ENCODE data around the gene KCND1.
A peak's percentile ranks its signal among the peaks of the same experiment; 100 is the strongest.
"Not testable (repeated sequence)": the region's sequence is repeated elsewhere in the genome, so short reads cannot be mapped to it uniquely, and the experiment has no call there.

Gene KCND1

DNA sequence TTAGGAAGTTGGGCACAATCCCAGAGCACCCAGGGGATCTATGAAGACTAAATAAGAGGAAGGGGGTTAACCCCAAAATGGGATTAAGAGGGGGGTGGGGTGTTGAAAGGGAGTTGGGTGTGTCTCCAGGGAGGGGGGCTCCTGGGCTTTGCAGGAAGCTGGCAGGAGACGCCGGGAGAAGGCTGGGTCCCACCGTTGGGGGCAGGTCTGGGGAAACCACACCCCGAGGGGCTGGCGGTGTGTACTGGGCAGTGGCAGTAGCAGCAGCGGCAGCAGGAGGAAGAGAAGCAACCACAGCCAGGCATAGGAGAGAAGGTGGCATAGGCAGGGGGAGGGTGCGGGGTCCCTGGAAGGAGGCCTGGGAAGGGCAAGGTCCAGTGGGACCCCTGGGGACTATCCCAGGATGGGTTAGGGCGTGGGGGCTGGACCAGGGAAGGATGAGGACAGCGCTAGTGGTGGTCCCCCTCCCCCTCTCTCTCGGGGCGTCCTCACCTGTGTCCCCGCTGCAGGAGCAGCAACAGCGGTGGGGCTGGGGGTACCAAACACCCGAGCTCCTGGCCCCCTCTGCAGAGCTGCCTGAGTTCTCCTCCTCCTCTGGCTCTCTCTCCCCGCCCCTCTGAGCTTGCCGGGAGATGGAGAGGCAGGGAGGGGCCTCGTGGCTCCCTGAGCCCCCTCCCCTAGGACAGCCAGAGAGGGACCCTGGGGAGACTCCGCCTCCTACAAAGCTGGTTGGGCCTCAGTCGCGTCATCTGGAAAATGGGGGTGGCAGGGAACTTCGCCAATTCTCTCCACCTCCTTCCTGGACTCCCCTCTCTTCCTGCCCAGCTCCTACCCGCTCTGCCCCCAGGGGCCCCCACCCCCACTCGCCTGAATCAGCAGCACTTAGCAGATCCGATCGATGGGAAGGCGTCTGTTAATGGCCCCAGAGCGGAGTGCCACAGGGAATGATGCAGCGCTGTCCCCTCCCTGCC is at the start of gene KCND1:
Gene KCND1 (minus strand): TSS at position 596 of the 971 bp plus-strand sequence. CDS start 1,573 bp downstream, outside the sequence.
- no peak for DNase-seq (ENCODE audit: low read depth in 2 of 2)

DNA sequence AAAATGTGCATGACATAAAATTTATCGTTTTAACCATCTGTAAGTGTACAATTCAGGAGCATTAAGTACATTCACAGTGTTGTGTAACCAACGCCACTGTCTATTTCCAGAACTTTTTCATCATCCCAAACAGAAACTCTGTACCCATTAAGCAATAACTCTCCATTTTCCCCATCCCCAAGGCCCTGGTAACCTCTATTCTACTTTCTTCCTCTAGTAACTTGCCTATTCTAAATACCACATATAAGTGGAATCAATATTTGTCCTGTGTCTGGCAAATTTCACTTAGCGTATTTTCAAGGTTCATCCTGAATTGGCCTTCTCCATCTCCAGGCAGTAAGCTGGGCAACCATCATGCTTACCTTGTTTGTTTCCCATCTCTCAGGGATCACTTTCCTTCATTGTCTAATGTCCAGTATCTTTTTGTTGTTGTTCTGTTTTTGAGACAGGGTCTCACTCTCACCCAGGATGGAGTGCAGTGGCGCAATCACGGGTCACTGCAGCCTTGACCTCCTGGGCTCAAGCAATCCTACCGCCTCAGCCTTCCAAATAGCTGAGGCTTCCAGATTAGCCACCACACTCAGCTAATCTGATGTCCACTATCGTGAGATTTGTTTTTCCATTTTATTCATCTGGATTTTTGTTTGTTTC is 48.1 kb upstream of the KCND1 start:
- no peak for DNase-seq (ENCODE audit: low read depth in 2 of 2)

DNA sequence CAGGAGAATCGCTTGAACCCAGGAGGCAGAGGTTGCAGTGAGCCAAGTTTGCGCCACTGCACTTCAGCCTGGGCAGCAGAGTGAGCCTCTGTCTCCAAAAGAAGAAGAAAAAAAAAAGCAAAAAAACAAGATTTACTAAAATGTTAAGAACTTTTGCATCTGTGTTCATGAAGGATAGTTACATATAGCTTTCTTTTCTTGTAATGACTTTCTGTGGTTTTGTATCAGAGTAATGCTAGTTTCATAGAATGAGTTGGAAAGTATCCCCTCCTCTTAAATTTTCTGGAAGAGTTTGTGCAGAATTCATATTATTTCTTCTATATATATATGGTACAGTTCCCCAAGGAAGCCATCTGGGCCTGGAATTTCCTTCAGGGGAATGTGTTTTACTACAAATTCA is 47.4 kb upstream of the KCND1 start:
- DNase-seq (ENCODE audit: low read depth in 2 of 2) = no peak

DNA sequence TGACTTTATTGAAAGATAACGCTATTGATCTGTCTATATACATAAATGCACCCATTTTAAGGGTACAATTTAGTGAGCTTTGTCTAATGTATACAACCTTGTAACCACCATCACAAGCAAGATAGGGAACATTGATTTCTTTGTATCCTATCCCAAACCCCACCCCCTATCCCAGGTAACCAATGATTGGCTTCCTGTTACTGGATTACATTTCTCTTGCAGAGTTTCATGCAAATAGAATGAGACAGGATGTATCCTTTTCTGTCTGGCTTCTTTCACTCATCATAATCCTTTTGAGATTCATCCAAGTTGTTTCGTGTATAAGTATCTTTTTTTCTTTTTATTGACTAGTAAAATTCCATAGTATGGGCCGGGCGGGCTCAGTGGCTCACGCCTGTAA is 32.1 kb upstream of the KCND1 start:
- no peak for DNase-seq (ENCODE audit: low read depth in 2 of 2)

DNA sequence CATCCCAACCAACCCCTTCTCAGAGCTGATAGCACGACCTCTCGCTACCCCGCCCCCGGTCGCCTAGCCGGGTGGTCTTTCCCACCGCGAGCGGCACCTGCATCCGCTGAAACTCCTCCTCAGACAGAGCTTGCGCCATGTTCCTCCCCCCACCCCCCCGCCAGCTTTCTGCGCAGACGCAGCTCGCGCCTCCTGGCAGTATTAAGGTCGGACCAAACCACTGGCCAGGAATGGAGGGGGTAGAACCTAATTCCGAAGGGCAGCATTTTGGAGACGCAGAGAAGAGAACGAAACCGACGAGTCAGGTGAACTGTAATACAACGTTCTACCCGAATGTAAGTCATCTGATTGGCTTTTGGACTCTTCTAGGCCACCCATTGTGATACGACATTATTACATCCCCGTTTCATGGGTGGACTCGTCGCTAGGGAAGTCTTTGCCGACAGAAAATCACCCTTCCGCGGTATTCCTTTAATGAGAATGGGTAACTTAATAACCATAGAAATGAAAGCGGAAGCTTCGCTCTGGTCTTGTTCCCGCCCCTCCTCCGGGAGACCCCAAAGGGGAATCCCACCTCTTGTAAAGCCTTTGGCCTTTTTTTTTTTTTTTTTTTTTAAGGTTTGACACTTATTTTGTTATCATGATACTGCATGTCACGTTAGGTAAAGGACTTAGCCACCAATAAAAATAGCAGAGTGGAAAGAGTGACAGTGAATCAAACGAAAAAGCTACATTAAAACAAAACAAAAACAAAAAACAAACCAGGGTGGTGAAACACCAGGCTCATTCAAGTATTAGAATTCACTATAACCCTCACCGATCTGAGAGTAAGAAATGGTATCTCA is 30.7 kb upstream of the KCND1 start, which contains the start of gene GRIPAP1:
Gene GRIPAP1 (minus strand): TSS at position 174 of the 845 bp plus-strand sequence. CDS start 35 bp downstream, at position 139.
- peak; percentile 58 to 62 for DNase-seq (ENCODE audit: low read depth in 2 of 2)

DNA sequence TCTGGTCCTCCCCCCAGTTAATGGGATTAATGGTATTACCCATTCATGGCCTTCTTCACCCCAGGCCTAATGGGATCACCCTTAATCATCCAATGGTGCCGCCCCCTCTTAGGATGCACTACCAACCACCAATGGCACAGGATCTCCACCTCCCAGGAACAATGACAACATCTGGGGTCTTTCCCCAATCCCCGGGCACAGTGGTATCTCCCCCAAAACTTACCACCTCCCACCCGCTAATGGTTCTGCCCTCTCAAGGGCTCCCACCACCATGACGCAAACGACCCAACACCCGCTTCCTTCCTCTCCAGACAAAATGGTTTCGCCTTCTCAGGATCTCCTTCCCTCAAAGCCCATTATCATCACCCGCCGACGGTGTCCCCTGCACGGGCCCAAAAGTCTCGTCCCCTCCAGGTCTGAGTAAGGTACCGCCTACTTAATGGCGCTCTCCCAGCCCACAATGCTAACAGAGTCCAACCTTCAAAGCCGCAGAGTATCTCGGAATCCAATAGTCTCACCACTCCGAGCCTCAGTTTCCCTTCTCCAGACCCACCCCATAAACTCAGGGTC is 30.0 kb upstream of the KCND1 start:
- DNase-seq (ENCODE audit: low read depth in 2 of 2) = peak; percentile 15 to 19

DNA sequence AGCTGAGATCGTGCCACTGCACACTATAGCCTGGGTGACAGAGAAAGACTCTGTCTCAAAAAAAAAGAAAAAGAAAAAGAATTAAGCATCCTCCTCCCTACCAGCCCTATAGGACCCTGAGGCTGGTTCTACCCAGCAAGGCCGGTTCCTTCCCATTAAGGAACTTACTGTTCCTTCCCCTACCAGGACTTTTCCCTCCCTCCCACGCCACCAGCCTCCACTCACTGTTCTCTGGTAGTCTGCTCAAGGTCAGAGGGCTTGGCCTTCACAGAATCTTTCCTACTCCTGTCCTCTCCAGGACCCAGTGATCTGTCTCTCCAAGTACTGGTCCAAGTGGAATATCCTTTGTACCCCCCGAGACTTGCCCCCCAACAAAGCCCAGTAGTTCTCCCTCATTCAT is 29.0 kb upstream of the KCND1 start:
- no peak for DNase-seq (ENCODE audit: low read depth in 2 of 2)

DNA sequence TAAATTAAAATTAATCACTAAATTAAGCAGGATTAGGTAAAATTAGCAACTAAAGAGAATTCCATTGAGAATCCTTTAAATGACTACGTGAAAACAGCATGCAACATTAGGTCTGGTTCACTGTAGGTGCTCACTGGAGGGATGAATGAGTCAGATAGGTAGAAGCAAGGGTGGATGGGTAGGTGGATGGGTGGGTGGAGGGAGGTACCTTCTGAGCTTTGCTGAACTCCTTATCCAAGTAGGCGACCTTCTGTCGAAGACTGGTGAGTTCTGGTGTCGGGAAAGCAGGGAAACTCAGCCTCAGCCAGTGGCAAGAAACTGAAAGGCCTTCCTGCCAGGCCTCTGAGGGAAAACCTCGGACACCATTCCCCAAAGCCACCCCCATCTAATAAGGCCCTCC is 27.4 kb upstream of the KCND1 start:
- DNase-seq (ENCODE audit: low read depth in 2 of 2) = no peak

DNA sequence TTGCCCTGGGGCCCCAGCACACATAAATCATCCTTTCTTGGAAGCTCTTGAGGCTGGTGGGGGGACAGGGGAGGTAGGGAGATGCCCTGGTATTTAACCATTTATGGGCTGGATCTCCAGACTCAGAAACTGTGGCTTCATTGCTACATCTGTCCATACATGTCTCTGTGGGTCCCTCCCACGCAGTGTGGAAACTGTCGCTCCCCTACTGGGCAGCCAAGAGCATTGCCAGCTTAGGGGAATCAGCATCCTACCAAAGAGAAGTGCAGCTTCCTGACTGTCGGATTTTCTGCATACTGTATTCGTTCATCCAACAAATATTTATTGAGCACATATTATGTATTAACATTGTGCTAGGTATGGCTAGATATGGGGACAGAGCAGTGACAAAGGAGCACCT is 26.7 kb upstream of the KCND1 start:
- no peak for DNase-seq (ENCODE audit: low read depth in 2 of 2)

DNA sequence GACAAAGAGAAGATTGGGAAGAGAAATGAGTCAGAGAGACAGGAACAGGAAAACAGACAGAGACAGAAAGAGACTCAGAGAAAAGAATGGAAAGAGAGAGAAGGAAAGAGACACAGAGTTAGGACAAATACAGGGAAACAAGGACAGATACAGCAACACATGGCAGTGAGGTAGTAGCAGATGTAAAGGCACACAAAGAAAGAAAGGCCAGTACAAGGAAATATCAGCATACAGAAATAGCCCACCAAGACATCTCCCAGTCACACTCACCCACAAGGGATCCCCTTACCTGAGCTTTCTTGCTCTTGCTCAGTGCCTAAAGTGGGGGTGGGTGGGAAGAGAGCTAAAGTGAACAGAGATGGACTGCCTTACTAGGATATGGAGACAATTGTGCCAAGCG is 26.2 kb upstream of the KCND1 start:
- no peak for DNase-seq (ENCODE audit: low read depth in 2 of 2)

DNA sequence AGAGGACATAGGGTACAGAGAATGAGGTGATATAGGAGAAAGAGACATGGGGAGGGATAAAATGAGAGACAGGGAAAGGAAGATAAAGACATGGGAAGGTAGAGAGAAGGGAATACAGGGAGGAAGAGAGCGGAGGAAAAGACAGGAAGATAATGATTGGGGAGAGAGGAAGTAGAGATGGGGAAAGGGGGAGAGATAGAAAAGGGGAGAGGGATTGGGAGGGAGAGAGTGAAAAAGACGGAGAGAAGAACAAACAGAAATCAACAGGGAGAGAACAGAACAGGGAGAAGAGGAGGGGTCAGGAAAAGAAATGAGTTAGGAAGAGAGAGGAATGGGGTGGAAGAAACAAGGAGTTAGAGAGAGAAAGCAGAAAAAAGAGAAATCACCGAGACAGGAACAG is 25.8 kb upstream of the KCND1 start:
- DNase-seq (ENCODE audit: low read depth in 2 of 2) = no peak

DNA sequence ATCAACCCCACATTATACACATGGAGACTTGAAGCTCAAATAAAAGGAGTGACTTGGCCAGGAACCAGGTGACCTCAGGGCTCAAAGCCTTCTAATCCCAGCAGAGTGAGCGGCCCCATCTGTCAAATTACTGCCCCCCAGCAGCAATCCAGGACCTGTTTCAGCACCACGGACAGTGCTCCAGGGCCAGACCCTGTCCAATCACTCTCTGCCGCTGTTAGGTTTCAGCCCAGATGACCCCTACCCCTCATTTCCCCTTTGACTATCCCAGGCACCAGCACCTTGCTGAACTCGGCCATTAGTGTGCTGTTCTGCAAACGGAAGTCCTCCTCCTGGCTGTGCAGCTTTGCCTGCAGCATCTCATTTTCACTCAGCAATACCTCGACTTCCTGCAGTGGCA is 25.3 kb upstream of the KCND1 start:
- DNase-seq (ENCODE audit: low read depth in 2 of 2) = no peak

DNA sequence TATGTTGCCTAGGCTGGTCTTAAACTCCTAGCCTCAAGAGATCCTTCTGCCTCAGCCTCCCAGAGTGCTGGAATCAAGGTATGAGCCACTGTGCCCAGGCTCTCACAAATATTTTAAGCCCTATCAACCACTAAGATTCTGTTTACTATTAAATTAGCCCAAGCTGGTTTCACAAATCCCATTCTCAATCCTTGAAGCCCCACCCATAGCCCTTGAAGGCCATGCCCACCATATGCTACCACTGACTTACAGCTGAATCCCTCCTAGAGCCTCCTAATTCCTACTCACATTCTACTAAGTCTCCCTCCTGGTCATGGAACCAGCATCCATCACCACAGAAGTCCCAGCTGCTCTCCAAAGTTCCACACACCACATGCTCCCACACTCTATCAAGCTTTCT is 20.7 kb upstream of the KCND1 start:
- DNase-seq (ENCODE audit: low read depth in 2 of 2) = no peak

DNA sequence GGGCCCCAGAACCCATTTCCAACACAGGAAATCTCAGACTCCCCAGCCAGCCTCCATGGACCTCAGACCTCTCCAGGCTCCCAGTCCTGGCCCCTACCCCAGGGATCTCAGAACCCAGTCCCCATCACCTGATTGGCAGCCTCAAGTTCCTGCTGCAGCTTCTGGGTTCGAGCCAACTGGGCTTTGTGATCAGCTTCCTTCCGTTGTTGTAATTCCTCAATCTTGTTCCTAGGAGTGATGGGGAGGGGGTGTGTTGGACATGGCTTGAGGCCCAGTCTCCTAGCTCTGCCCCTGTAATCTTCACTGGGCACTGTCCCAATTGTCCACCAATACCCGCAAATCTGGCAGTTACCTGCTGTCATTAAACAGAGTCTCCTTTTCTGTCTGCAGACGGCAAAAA is 17.8 kb upstream of the KCND1 start:
- DNase-seq (ENCODE audit: low read depth in 2 of 2) = no peak

DNA sequence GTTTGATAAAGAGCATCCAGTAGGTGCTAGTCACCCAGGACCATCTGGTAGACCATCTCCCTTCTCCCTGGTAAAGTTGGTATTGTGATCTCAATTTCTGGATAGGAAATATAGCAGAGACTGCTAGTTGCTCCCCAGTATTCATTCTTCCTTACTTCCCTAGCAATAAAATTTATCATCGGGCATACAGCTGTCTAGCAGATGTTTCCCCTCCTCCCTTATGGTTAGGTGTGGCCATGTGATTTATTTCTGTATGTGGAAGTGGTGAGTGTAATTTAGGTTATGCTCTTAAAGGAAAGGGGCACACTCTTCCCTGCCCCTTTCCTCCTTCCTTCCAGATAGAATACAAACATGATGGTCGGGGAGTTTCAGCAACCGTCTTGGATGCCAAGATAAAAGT is 12.3 kb upstream of the KCND1 start:
- DNase-seq (ENCODE audit: low read depth in 2 of 2) = no peak

DNA sequence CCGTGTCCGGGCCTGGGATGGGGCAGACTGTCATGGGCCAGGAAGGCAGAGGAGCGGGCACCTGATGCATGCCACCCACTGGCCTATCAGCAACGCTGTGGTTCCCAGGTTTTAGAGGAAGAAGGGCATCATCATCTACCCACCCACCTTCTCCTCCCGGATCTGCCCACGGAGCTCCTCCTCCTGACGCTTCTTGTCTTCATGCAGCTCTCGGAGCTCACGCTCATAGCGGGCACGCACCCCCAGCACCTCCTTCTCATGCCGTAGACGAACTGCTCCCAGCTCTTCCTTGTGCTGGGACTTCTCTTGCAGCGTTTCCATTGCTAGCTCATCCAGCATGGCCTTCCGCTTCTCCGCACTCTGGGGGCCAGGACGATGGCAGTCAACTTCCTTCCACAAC is 11.4 kb upstream of the KCND1 start:
- no peak for DNase-seq (ENCODE audit: low read depth in 2 of 2)

DNA sequence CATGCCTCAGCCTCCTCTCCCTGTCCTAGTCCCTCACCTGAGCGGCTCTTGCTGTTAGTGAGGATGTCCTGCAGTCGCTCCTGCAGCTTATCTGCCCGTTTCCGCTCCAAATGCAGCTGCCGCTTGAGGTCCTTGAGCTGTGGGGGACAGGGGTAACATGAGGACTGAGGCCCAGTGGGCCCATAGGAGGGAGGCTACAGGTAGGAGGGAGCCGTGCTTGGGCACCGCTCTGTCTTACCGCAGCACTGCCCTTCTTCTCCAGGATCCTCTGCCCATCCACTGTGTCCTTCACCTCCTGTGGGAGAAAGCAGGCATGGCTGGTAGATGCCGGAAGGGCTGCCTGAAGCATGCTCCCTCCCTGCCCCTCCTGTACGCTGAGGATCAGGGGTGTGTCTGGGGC is 9.5 kb upstream of the KCND1 start:
- no peak for DNase-seq (ENCODE audit: low read depth in 2 of 2)

DNA sequence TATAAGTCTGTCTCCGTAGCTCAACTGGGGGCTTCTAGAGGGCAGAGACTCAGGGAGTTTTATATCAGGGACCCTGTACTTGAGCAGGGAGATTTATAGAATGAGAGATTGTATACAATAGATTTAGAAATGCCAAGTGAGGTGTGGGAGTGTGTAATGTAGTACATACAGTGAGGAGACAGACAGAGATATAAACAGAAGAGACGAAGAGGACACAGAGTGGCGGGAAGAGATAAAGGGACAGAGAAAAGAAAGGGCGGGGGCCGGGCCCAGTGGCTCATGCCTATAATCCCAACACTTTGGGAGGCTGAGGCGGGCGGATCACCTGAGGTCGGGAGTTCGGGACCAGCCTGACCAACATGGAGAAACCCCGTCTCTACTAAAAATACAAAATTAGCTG is 8.7 kb upstream of the KCND1 start:
- not testable (repeated sequence) for DNase-seq (ENCODE audit: low read depth in 2 of 2)

DNA sequence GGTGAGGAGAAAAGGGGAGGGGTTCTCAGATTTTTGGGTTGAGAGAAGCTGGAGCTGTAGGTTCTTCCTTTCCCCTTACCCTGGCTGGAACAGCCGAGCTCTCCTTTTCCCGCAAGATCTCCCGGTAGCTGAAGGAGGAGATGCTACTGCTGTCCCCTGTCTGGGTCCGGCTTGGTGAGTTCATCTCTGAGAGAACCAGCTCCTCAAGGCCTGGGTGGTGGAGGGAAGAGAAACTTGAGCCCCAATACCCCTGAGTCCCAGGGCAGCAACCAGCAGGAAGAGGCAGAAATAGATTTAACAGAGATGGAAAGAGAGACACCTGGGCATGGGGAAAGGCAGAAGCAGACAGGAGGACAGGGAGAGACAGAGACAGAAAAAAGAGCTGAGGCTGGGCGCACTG is 6.6 kb upstream of the KCND1 start:
- DNase-seq (ENCODE audit: low read depth in 2 of 2) = no peak

DNA sequence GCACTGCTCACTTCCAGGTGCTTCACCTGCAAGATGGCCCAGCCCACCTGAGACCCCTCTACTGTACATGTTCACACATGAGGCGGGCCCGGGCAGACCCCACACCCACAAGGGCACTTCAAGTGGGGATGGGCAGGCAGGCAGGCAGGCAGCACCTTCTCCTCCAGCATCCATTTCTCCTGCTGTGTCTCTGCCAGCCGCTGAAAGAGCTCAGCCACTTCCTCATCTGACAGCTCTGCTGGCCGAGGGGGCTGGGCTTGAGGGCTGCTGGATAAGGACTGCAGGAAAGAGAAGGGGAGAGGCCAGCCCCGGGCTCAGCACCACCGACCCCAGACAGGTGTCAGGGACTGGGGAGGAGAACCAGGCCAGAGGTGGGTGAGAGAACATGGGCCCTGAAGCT is 4.4 kb upstream of the KCND1 start:
- no peak for DNase-seq (ENCODE audit: low read depth in 2 of 2)

DNA sequence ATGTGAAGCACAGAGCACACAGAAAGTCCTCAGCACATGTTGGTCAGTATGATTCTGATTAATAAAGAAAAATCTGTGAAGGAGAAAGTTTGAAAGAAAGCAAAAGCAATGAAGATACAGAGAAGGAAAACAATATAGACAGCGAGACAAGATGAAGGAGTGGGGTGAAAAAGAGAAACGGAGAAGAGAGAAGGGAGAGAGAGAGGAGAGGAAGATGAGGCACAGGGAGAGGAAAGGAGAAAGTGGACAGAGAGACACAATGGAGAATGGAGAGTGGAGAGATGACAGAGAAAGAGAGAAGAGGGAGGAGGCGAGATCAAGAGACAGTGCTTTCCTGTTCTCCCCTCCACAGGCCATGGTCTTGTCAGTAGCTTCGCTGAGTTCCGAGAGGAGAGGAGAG is 3.9 kb upstream of the KCND1 start:
- no peak for DNase-seq (ENCODE audit: low read depth in 2 of 2)

DNA sequence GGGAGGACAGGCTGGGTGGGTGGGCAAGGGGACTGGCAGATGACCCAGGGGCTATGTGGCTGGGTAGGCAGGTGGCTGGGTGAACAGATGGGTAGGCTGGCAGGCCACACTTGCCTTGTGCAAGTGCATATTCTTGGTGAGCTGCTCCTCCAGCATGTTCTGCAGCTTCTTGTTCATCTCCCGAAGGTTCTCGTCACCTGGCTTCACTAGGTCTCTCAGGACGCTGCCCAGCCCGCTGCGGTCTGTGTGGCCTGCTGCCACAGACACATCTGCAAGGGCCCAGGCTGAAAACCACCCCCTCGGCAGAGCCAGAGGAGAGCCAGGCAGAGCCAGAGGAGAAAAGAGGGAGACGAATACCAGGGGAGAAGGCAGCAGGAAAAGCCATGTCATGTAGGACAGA is 3.4 kb upstream of the KCND1 start:
- DNase-seq (ENCODE audit: low read depth in 2 of 2) = no peak

Measured in stimulated activated CD4-positive, alpha-beta T cell treated with anti-CD3 and anti-CD28 coated beads, Interleukin-4, amount 100 ng/mL, for 48 hours (primary cell).